ENCODE measurements around the gene ARRDC4. TPM values are rescaled to one million over a fixed set of nuclear protein-coding genes. Genes with fewer than 3 reads are reported as not detected.
A peak's percentile ranks its signal among the peaks of the same experiment; 100 is the strongest.

ARRDC4 gene
- total RNA-seq, 2 donors from 2014 or later: 23.4 to 73.9 TPM

DNA sequence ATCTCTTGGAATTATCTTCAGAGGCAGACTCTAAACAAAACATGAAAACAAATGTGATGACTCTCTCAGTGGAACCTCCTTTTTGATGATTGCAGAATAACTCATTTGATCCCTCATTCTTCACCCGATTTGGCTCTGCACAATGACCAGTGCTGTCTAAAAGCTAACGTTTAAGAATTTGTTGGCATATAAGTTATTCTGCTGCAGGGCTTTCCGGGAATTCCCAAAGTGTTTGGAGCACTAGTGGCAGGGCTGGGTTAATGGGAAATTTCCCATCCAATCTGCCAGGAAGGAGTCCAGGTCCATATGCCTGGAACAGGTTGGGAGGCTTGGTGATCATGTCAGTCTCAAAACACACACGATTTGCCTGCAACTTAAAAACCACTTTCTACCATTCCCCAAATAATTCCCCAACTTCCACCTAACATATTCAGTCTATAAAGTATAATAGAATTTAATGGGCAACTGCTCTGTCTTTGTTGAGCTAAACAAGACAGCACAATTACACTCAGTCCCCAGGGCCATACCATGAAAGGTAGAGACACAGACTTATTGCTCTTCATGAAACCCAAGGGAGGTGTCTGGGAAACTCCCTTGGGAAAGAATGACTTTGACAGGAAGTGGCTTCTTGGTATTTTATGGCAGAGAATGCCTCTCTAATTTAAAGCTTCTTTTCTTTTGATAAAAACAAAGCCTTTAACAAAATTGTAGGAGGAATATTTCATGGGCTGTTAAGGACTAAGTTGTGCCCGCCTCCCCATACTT, 38.0 kb downstream of the ARRDC4 start:
- H3K4me3 ChIP-seq: no peak overlapping the region
- H3K9me3 ChIP-seq: no peaks in the 10 kb centered on the region
- no peaks in the 10 kb centered on the region for H3K36me3 ChIP-seq
- intact Hi-C loops (cut with DNase I): no loop called here
- no peaks in the 10 kb centered on the region for H3K27me3 ChIP-seq
- no peak for DNase-seq
- peak overlapping the region; percentile 14 for H3K27ac ChIP-seq
- no peak overlapping the region for H3K9ac ChIP-seq (ENCODE audit: low read depth in 2 of 2, low read length in 2 of 2)
- H3K4me1 ChIP-seq: peaks cover 14% of the 10 kb centered on the region
- no peak for TF ChIP-seq CTCF (IDR thresholded peaks at IDR 0.05)

- Histone ChIP-seq H3K9ac (ENCODE audit: low read depth in 2 of 2, low read length in 2 of 2) (peak overlapping the region in 1 of 2 donors; percentile 1), H3K4me1 (peaks cover 13% of the 10 kb centered on the region), H3K27me3 (no peaks in the 10 kb centered on the region), H3K36me3 (no peaks in the 10 kb centered on the region), H3K9me3 (no peaks in the 10 kb centered on the region), H3K27ac (peak overlapping the region; percentile 56), H3K4me3 (no peak overlapping the region)
- intact Hi-C loops (cut with DNase I): no loop called here
- peak; percentile 63 for DNase-seq
- no peak for TF ChIP-seq CTCF (IDR thresholded peaks at IDR 0.05)
Measured at GRCh38 chr15:98000249-98001203, 40.0 kb downstream of the ARRDC4 start.

DNA sequence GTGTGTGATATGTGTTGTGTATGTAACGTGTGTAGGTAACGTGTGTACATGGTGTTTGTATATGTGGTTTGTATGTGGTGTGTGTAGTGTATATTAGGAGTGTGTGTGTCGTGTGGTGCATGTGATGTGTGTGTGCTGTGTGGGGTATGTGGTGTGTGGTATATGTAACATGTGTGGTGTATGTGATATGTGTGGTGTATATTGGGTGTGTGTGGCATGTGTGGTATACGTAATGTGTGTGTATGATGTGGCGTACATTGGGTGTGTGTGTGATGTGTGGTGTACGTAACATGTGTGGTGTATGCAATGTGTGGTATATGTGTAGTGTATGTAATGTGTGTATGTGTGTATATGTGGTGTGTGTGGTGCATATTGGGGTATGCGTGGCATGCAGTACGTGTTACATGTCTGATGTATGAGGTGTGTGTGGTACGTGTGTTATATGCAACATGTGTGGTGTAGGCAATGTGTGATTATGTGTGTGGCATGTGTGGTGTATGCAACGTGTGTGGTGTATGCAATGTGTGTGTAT, 41.2 kb downstream of the ARRDC4 start:
- Histone ChIP-seq H3K4me3 (no peak overlapping the region), H3K9me3 (no peaks in the 10 kb centered on the region), H3K27me3 (no peaks in the 10 kb centered on the region), H3K36me3 (no peaks in the 10 kb centered on the region), H3K4me1 (peaks cover 4% of the 10 kb centered on the region), H3K27ac (no peak overlapping the region), H3K9ac (ENCODE audit: low read depth in 2 of 2, low read length in 2 of 2) (no peak overlapping the region)
- intact Hi-C loops (cut with DNase I): no loop called here
- TF ChIP-seq CTCF (IDR thresholded peaks at IDR 0.05): no peak
- DNase-seq: no peak

GRCh38 chr15:98002419-98002818, 41.9 kb downstream of the ARRDC4 start:
- no peak overlapping the region for H3K27ac ChIP-seq

More at GRCh38 chr15:98002419-98002818, 41.9 kb downstream of the ARRDC4 start:
- no peak overlapping the region for H3K4me3 ChIP-seq
- H3K4me1 ChIP-seq: peaks cover 4% of the 10 kb centered on the region
- no peaks in the 10 kb centered on the region for H3K36me3 ChIP-seq
- no peaks in the 10 kb centered on the region for H3K9me3 ChIP-seq
- H3K9ac ChIP-seq (ENCODE audit: low read depth in 2 of 2, low read length in 2 of 2): no peak overlapping the region
- no peak for DNase-seq
- intact Hi-C loops (cut with DNase I): no loop called here
- no peak for TF ChIP-seq CTCF (IDR thresholded peaks at IDR 0.05)
- H3K27me3 ChIP-seq: no peaks in the 10 kb centered on the region
